ENCODE data around the gene MOXD1.

DNA sequence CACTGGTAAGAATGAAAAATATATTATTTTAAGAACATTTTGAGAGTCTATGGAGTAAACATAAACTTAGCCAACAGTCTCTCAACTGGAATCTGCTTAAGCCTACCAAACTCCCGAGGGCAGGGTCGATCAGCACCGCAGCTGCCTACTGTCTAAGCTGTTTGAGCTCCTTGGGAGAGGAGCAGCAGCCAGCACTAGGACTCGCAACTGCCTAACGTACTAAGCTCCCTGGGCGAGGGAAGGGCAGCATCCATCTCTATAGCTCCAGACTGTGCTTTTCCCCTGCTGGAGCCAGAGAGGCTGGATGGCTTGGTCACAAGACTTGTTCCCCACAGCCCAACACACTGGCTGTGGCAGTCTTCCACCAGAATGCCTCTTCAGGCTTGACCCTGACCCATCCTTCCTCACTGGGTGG is 96.4 kb downstream of the MOXD1 start:
- TF ChIP-seq CTCF (IDR thresholded peaks at IDR 0.05; ENCODE audit: low read length): no peak
- no peak for TF ChIP-seq EZH2 (IDR thresholded peaks at IDR 0.05; ENCODE audit: borderline replicate concordance, low read length)

Data from OCI-LY1 (cell line).